Activated naive CD4-positive, alpha-beta T cell treated with anti-CD3 and anti-CD28 coated beads for 36 hours (primary cell): ENCODE data around the gene MPST. TPM values are rescaled to one million over a fixed set of nuclear protein-coding genes. Genes with fewer than 3 reads are reported as not detected.
"Not testable (repeated sequence)": the region's sequence is repeated elsewhere in the genome, so short reads cannot be mapped to it uniquely, and the experiment has no call there.

ENCODE experiments used
- CTCF ChIA-PET: fragments of 350-600 bp; sonication (Branson Sonifier 250); formaldehyde crosslinking; loops from one replicate; lab custom pipeline; 2021; ENCODE audit warnings: antibody characterized with exemption; lab: Charles Lee
- DNase-seq: peaks from one replicate; pipeline ENCODE4 v3.0.0-alpha.2; 2020
- H3K27ac Mint-ChIP-seq: one replicate; pipeline ENCODE4 v1.8.0; 2021; ENCODE audit warnings: mild to moderate bottlenecking, mixed read lengths
- H3K27me3 Mint-ChIP-seq: one replicate; pipeline ENCODE4 v1.8.0; 2021; ENCODE audit warnings: low read depth, mixed read lengths
- H3K36me3 Mint-ChIP-seq: one replicate; pipeline ENCODE4 v1.8.0; 2021; ENCODE audit warnings: low read depth, mixed read lengths
- H3K4me1 Mint-ChIP-seq: one replicate; pipeline ENCODE4 v1.8.0; 2021; ENCODE audit warnings: low read depth, mixed read lengths
- H3K4me3 Mint-ChIP-seq: one replicate; pipeline ENCODE4 v1.8.0; 2021; ENCODE audit warnings: mild to moderate bottlenecking, moderate library complexity, mixed read lengths
- H3K9me3 Mint-ChIP-seq: one replicate; pipeline ENCODE4 v1.8.0; 2021; ENCODE audit warnings: mixed read lengths
- intact Hi-C: fragments of 100-400 bp; cut with micrococcal nuclease; formaldehyde crosslinking; loops from one replicate; pipeline ENCODE4 v1.15.1; 2023
- total RNA-seq, 2 experiments: library from RNA; stranded (reverse); gene quantifications; one replicate each; pipeline ENCODE4 v1.2.3, GENCODE V29; 2021

Gene MPST
- total RNA-seq, 2 experiments from 2014 or later: 2.8 to 2.9 TPM

- H3K36me3 Mint-ChIP-seq: no peaks in the 10 kb centered on the region
- CTCF ChIA-PET: interaction anchor here (0.7 to 1.3 kb wide), 8 partner anchors 9 to 274 kb away, joined by 3 to 9 read pairs (median 4); partner anchors contain the start of genes MPST and TST
- no peaks in the 10 kb centered on the region for H3K4me1 Mint-ChIP-seq
- H3K9me3 Mint-ChIP-seq: peaks cover 13% of the 10 kb centered on the region
- no peak overlapping the region for H3K27ac Mint-ChIP-seq
- intact Hi-C loops: loop anchor here (1.0 kb wide), 3 partner anchors 58 to 274 kb away; no protein-coding TSS in a partner anchor
- DNase-seq: peak; percentile 79
- peaks cover 18% of the 10 kb centered on the region for H3K27me3 Mint-ChIP-seq
- H3K4me3 Mint-ChIP-seq: no peak overlapping the region
These were observed 33.2 kb upstream of the MPST start for GRCh38 chr22:36986242-36986821.

DNA sequence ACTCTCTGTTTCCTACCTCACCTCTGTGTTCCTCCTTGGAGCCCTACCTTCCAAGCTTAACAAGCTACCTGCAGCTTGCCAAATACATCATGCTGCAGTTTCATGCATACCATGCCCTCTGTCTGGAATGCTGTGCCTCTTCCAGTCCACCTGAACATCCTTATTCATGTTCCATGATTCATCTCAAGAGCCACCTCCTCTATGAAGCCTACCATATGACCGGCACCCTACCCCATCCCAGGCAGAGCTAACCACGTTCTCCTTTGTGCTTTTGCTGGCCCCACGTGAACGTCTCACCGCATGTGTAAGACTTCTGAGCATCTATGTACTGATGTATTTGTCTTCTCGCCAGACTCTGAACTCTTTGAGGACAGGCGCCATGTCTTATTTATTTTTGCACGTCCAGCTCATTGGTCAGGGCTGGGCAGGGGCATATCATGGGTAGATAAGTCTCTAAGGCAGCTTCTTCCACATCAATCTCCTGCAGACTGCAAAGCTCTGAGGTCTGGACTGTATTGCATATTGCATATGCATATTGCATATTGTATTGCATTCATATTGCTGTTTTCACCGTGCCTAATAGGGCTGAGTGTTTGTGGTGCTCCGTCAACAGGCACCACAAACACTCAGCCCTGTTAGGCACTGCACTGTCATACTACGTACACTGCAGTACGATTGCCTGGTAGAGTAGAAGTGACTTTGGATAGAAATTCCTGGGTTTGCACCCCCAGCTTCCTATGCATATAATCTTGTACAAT lies 31.3 kb upstream of the MPST start:
- Mint-ChIP-seq H3K4me1 (no peaks in the 10 kb centered on the region), H3K9me3 (peaks cover 13% of the 10 kb centered on the region), H3K4me3 (no peak overlapping the region), H3K36me3 (no peaks in the 10 kb centered on the region), H3K27me3 (peaks cover 19% of the 10 kb centered on the region), H3K27ac (no peak overlapping the region)
- CTCF ChIA-PET: interaction anchor here (1.1 kb wide), 1 partner anchor 10 kb away, joined by 5 read pairs; no protein-coding TSS in a partner anchor
- intact Hi-C loops: no loop called here
- no peak for DNase-seq

GRCh38 chr22:36989012-36989411 lies 30.5 kb upstream of the MPST start:
- Mint-ChIP-seq H3K9me3 (peaks cover 13% of the 10 kb centered on the region), H3K27me3 (peaks cover 19% of the 10 kb centered on the region)
- DNase-seq, H3K4me3 Mint-ChIP-seq, H3K4me1 Mint-ChIP-seq, H3K27ac Mint-ChIP-seq, H3K36me3 Mint-ChIP-seq, intact Hi-C loops: not testable (repeated sequence)
- CTCF ChIA-PET: interaction anchor here (0.7 to 1.6 kb wide), 3 partner anchors 10 to 470 kb away, joined by 3 to 5 read pairs (median 3); no protein-coding TSS in a partner anchor

DNA sequence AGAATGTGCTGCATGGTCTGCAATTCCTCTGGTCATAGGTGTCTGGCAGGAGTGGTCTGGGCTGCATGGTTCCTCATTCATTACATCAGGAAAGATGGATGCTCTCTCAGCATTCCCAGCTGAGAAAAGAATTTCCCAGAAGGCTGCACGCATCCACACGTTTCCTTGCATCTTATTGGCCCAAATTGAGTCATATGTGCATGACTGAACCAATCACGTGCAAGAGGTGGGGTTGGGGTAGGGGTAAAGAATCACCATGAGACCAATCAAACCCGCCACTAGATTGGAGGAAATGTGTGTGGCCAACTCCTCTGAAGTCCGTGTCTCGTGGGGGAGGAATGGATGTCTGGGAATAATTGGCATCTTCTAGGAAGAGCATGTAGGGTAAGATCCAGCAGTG lies 29.1 kb upstream of the MPST start:
- peaks cover 10% of the 10 kb centered on the region for H3K9me3 Mint-ChIP-seq
- no peak overlapping the region for H3K27ac Mint-ChIP-seq
- no peaks in the 10 kb centered on the region for H3K36me3 Mint-ChIP-seq
- no peaks in the 10 kb centered on the region for H3K4me1 Mint-ChIP-seq
- no peak overlapping the region for H3K4me3 Mint-ChIP-seq
- H3K27me3 Mint-ChIP-seq: peaks cover 16% of the 10 kb centered on the region
- intact Hi-C loops: no loop called here
- CTCF ChIA-PET: interaction anchor here (1.6 kb wide), 1 partner anchor 53 kb away, joined by 3 read pairs; no protein-coding TSS in a partner anchor
- no peak for DNase-seq

DNA sequence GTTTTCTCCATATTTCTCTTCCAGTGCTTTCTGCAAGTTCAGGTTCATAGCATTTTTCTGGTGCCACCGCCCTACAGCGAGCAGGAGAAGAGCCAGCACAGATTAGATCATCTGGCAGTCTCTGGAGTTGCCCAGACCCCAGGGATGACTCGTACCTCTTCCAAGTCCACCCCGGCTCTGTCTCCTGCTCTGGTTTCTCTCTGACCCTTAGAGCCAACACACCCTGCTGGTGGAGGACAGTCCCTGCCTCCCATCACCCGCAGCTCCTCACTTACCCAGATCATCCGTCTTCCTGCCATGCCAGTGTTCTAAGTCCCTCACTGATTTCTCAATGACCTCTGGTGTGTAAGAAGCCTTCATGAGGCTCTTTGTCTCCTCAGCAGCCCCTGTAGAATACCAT lies 28.3 kb upstream of the MPST start:
- DNase-seq: no peak
- peaks cover 15% of the 10 kb centered on the region for H3K27me3 Mint-ChIP-seq
- CTCF ChIA-PET: no interaction called here

DNA sequence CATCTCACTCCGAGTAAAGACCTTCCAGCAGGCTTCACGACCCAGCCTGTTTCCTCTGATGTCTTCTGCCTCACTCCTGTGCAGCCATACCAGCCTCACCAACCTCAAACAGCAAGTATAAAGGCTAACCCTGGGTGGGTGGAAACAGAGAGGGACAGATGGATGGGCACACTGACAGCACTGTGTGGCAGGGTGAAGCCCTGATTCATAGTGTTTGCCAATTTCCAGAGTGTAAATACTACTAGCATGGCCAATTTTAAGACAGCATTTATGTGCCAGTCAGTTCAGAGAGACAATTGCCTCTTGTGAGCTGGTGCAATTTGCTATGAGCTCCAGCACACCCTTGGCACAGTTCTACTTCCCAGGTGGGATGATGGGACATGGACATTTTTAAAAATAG lies 21.8 kb upstream of the MPST start:
- DNase-seq: no peak
- intact Hi-C loops: no loop called here
- CTCF ChIA-PET: interaction anchor here (0.8 to 1.9 kb wide), 4 partner anchors 9 to 47 kb away, joined by 3 to 7 read pairs (median 5); no protein-coding TSS in a partner anchor

More for the DNA sequence above, 28.3 kb upstream of the MPST start:
- intact Hi-C loops: no loop called here
- no peak overlapping the region for H3K27ac Mint-ChIP-seq
- H3K4me3 Mint-ChIP-seq: no peak overlapping the region
- H3K4me1 Mint-ChIP-seq: no peaks in the 10 kb centered on the region
- peaks cover 3% of the 10 kb centered on the region for H3K9me3 Mint-ChIP-seq
- no peaks in the 10 kb centered on the region for H3K36me3 Mint-ChIP-seq

GRCh38 chr22:36998620-36999351 lies 20.8 kb upstream of the MPST start:
- intact Hi-C loops: no loop called here
- Mint-ChIP-seq H3K36me3 (no peaks in the 10 kb centered on the region), H3K9me3 (no peaks in the 10 kb centered on the region), H3K4me1 (no peaks in the 10 kb centered on the region), H3K27me3 (no peaks in the 10 kb centered on the region), H3K4me3 (no peak overlapping the region), H3K27ac (no peak overlapping the region)
- CTCF ChIA-PET: interaction anchor here (0.7 to 1.9 kb wide), 6 partner anchors 10 to 45 kb away, joined by 3 to 7 read pairs (median 5); no protein-coding TSS in a partner anchor
- DNase-seq: peak; percentile 23

More for the DNA sequence above, 21.8 kb upstream of the MPST start:
- Mint-ChIP-seq H3K27me3 (no peaks in the 10 kb centered on the region), H3K4me3 (no peak overlapping the region), H3K27ac (no peak overlapping the region), H3K4me1 (no peaks in the 10 kb centered on the region), H3K9me3 (no peaks in the 10 kb centered on the region), H3K36me3 (no peaks in the 10 kb centered on the region)

DNA sequence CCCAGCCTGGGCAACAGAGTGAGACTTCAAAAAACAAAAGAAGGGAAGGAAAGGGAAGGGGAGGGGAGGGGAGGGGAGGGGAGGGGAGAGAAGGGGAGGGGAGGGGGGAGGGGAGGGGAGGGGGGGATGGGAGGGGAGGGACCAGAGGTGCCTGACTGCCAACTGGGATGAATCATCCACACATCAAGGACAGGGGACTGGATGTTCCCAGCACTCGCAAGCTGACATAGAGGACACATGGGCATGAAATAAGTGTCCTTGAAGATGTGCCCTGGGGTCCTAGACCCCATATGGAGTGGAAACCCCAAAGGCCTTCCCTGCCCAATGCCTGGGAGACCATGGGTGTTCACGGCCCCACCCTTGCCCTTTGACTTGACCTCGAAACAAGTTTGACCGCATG lies 20.1 kb upstream of the MPST start:
- Mint-ChIP-seq H3K27ac (no peak overlapping the region), H3K27me3 (no peaks in the 10 kb centered on the region), H3K4me3 (no peak overlapping the region), H3K4me1 (no peaks in the 10 kb centered on the region), H3K9me3 (no peaks in the 10 kb centered on the region), H3K36me3 (no peaks in the 10 kb centered on the region)
- no peak for DNase-seq
- intact Hi-C loops: no loop called here
- CTCF ChIA-PET: interaction anchor here (1.3 to 1.7 kb wide), 4 partner anchors 11 to 44 kb away, joined by 4 to 7 read pairs (median 5); no protein-coding TSS in a partner anchor

DNA sequence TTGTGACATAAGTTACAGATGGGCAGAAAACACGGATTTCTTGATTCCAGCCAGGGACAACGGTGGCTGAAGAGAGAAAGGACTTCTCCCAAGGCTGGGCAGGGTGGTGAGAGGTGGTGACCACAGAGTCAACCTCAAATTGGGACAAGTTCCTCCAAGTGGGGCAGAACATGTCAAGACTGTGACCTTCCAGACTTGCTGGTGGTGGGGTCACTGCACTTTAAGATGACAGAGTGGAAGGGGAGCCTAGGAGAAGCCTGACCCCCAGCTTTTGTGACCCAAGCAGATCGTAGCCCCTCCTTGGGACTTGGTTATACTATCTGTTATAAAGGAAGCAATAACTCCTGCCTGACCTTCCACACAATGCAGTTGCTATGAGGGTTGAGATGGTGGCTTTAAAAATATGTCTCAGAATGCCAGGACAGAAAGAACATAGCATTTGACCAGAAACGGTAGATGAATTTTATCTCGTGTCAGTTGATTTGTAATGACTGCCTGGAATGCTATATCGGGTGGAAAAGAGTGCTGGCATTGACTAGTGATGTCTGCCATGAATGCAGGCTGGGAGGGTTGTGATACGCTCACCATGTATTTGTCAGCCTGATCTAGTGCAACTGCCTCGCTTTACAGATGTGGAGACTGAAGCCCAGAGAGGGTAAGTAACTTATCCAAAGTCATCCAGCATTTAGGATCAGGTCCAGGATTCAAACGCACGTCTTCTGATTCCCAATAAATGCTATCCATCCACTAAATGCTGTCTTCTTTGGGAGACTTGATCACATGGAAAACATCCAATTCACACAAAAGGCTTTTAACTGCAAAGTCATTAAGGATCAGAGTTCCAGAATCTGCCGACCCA lies 18.6 kb upstream of the MPST start:
- intact Hi-C loops: no loop called here
- Mint-ChIP-seq H3K4me1 (no peaks in the 10 kb centered on the region), H3K9me3 (no peaks in the 10 kb centered on the region), H3K4me3 (no peak overlapping the region), H3K36me3 (no peaks in the 10 kb centered on the region), H3K27me3 (no peaks in the 10 kb centered on the region), H3K27ac (no peak overlapping the region)
- DNase-seq: no peak
- CTCF ChIA-PET: no interaction called here

DNA sequence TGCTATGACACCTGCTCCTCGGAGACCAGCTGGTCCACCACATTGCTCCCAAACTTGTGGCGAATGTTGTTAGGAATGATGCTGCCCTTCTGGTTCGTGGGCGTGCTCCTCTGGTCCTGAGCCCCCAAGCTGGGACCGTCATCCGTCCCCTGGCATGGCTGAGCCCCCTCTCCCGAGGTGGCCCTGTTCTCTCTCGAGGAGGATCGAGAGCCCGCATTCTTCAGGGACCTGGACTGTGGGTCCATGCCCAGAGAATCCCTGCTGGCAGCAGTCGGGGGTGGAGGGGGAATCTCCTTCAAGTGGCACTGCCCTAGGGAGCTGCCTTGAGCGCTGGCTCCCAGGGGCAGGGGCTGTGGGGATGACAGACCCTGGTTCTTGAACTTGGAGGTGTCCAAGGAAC lies 17.7 kb upstream of the MPST start:
- Mint-ChIP-seq H3K27ac (no peak overlapping the region), H3K9me3 (no peaks in the 10 kb centered on the region), H3K4me3 (no peak overlapping the region), H3K27me3 (peaks cover under 1% of the 10 kb centered on the region), H3K4me1 (no peaks in the 10 kb centered on the region), H3K36me3 (no peaks in the 10 kb centered on the region)
- DNase-seq: no peak
- intact Hi-C loops: no loop called here
- CTCF ChIA-PET: no interaction called here

DNA sequence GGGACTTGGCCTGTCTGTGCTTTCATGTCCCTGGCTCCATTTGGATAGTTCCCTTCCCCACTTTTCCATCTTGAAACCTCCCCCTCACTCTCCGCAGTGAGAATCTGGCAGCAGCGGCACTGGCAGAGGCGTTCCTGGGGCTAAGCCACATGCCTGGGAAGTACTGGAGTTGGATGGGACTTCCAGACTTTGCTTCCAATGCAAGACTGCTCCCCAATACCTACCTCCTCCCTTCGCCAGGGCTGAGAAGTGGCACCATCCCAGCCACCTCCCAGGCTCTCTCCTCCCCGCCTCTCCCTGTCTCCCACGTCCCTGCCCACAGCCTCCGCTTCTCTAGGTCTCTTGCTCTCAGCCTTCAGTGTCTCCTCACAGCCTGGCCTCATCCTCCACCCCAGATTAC lies 16.9 kb upstream of the MPST start:
- intact Hi-C loops: no loop called here
- Mint-ChIP-seq H3K27me3 (peaks cover 3% of the 10 kb centered on the region), H3K36me3 (no peaks in the 10 kb centered on the region), H3K27ac (no peak overlapping the region), H3K9me3 (no peaks in the 10 kb centered on the region), H3K4me3 (no peak overlapping the region), H3K4me1 (no peaks in the 10 kb centered on the region)
- DNase-seq: no peak
- CTCF ChIA-PET: no interaction called here
